ENCODE measurements around the gene CNTNAP2.

DNA sequence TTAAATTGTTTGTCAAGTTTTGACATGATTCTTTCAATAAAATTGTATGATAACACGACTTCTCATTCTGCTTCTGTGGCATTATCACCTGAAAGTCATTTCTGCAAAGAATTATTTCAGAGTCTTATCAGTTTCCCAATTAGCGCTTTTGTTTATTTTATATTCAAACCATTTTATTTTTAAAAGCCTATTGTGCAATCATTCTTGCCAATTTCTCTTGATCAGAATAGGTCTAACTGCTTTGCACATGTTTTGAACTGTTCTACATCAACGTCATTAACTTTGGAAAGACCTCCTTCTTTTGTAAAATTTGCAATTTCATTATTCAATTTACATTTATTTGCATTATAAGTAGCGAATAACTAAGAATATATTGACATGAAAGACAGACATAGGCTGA is 758.1 kb downstream of the CNTNAP2 start:
- TF ChIP-seq POLR2AphosphoS5 (IDR thresholded peaks at IDR 0.05; ENCODE audit: borderline replicate concordance, low read depth, low read length) (no peak), EZH2 (IDR thresholded peaks at IDR 0.05) (no peak), FOXP2 (optimal IDR thresholded peaks at IDR 0.05; ENCODE audit: control extremely low read depth, extremely low read length, insufficient read depth) (no peak)
